Gastrocnemius medialis (tissue), 4 donors: ENCODE data around the gene CD276.

Source experiments
- POLR2A ChIP-seq, 2 donors: fragments of 450-650 bp; IDR thresholded peaks; one replicate each; pipeline ENCODE4 v1.6.1; 2017; ENCODE audit warnings: antibody characterized with exemption in 2 of 2, mild to moderate bottlenecking in 2 of 2, moderate library complexity in 2 of 2
- TF ChIP-seq, protein P1 (sequence below), 5 experiments: fragments of 450-650 bp in 3 of 5; fragments of 200-600 bp in 2 of 5; sonication (generic) in 2 of 5; IDR thresholded peaks in 4 of 5; conservative IDR thresholded peaks in 1 of 5; 1 replicate in 4 of 5; 2 replicates in 1 of 5; pipeline ENCODE4 v1.5.1; 2016 to 2019; ENCODE audit warnings: antibody characterized with exemption in 5 of 5, mild to moderate bottlenecking in 3 of 5, moderate library complexity in 3 of 5

DNA sequence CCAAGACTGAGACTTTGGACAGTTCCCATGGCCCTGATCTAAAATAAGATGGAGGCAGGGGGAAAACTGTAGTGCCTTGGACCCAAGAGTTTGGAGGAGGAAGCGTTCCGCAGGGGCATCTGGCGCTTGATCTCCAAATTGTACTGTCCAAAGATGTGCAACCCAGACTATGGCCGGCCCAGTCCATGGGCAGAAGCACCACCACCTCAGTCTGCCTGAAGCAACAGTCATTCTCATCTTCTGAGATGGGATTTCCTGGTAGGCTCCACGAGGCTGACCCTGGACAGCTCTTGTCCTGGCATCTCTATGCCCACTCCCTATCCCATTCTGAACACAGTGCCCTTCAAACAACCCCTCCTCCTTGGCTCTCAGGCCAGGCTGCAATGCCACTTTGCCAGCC, 65.3 kb downstream of the CD276 start:
- TF ChIP-seq, protein P1, sequence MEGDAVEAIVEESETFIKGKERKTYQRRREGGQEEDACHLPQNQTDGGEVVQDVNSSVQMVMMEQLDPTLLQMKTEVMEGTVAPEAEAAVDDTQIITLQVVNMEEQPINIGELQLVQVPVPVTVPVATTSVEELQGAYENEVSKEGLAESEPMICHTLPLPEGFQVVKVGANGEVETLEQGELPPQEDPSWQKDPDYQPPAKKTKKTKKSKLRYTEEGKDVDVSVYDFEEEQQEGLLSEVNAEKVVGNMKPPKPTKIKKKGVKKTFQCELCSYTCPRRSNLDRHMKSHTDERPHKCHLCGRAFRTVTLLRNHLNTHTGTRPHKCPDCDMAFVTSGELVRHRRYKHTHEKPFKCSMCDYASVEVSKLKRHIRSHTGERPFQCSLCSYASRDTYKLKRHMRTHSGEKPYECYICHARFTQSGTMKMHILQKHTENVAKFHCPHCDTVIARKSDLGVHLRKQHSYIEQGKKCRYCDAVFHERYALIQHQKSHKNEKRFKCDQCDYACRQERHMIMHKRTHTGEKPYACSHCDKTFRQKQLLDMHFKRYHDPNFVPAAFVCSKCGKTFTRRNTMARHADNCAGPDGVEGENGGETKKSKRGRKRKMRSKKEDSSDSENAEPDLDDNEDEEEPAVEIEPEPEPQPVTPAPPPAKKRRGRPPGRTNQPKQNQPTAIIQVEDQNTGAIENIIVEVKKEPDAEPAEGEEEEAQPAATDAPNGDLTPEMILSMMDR (IDR thresholded peaks at IDR 0.05 in 4 of 5, conservative IDR thresholded peaks at IDR 0.05 in 1 of 5), result no peak
- no peak for TF ChIP-seq POLR2A (IDR thresholded peaks at IDR 0.05)
